Astrocyte of the cerebellum (primary cell): ENCODE data around the gene CEP83.
"Not testable (repeated sequence)": the region's sequence is repeated elsewhere in the genome, so short reads cannot be mapped to it uniquely, and the experiment has no call there.

ENCODE experiments used
- DNase-seq: peaks from one replicate; pipeline ENCODE4 v3.0.0-alpha.2; 2011; ENCODE audit warnings: low read depth
- H3K4me3 ChIP-seq: 2 replicates; pipeline ENCODE4 v1.5.1; 2011; ENCODE audit warnings: mild to moderate bottlenecking, low read depth, low read length, moderate library complexity
- CTCF ChIP-seq: IDR thresholded peaks from 2 replicates; pipeline ENCODE4 v1.5.1; 2012; ENCODE audit warnings: low read length, low read depth, moderate library complexity, mild to moderate bottlenecking; ENCODE audit errors: missing control alignments
- in situ Hi-C: cut with HindIII; loops from 2 replicates; pipeline ENCODE4 v1.10.0; 2017; ENCODE audit warnings: low sequenced_read_pairs

The CEP83 gene

GRCh38 chr12:94322346-94322745 lies 137.3 kb downstream of the CEP83 start:
- TF ChIP-seq CTCF: no peak
- DNase-seq: no peak
- H3K4me3 ChIP-seq: no peak overlapping the region
- in situ Hi-C loops: no loop called here

DNA sequence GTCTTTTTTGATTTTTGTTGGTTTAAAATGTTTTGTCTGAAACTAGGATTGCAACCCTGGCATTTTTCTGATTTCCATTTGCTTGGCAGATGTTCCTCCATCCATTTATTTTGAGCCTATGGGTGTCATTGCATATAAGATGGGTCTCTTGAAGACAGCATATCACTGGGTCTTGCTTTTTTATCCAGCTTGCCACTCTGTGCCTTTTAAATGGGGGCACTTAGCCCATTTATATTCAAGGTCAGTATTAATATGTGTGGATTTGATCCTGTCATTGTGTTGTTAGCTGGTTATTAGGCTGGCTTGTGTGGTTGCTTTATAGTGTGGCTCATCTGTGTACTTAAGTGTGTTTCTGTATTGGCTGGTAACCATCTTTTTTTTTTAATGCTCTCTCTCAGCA lies 139.6 kb downstream of the CEP83 start:
- no peak for DNase-seq
- in situ Hi-C loops: no loop called here
- no peak for TF ChIP-seq CTCF
- H3K4me3 ChIP-seq: no peak overlapping the region

GRCh38 chr12:94318181-94318580 lies 141.5 kb downstream of the CEP83 start:
- H3K4me3 ChIP-seq: no peak overlapping the region
- no peak for TF ChIP-seq CTCF
- in situ Hi-C loops: no loop called here
- no peak for DNase-seq

DNA sequence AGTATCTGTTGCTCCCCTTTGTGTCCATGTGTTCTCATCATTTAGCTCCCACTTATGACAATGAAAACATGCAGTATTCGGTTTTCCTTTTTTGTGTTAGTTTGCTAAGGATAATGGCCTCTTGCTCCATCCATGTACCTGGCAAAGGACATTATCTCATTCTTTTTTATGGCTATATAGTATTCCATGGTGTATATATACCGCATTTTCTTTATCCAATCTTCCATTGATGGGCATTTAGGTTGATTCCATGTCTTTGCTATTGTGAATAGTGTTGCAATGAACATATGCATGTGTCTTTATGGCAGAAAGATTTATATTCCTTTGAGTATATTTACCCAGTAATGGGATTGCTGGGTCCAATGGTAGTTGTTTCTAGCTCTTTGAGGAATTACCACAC lies 143.1 kb downstream of the CEP83 start:
- DNase-seq, in situ Hi-C loops, H3K4me3 ChIP-seq: not testable (repeated sequence)

DNA sequence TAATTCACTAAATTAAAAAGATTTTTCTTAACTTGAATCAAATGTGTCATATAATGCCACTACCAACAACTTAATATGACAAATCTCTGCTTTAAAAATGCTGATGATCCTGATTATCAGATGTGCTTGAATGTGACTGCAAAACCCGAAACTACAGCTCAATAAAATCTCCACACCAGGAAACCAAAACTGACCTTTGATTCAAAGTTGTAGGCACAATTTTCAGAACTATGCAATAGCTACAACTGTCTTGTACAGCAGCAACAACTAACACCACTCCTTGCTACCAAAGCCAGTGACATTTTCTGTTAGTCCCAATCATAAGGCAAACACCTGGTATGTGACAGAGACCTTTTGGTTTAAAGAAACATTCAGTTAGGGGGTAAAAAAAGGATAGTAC lies 147.3 kb downstream of the CEP83 start:
- in situ Hi-C loops: no loop called here
- no peak for DNase-seq
- no peak overlapping the region for H3K4me3 ChIP-seq
- TF ChIP-seq CTCF: no peak

DNA sequence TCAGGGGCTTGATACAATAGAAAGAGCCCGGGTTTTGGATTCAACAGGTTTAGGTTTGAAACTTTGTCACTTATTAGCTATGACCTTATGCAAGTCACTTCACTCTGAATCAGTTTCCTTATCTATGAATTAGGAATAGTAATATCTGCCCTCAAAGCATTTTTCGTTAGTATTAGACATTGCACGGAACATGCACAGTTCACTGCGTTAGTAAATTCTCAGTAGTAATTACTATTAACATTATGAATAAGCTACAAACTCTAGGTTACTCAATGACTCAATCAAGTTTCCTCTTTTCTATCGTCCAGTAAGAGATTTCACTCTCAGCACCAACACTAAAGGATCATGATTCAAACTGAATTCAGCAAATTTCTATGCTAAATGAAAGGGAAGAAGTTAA lies 150.3 kb downstream of the CEP83 start:
- no peak for TF ChIP-seq CTCF
- no peak overlapping the region for H3K4me3 ChIP-seq
- in situ Hi-C loops: no loop called here
- DNase-seq: no peak

DNA sequence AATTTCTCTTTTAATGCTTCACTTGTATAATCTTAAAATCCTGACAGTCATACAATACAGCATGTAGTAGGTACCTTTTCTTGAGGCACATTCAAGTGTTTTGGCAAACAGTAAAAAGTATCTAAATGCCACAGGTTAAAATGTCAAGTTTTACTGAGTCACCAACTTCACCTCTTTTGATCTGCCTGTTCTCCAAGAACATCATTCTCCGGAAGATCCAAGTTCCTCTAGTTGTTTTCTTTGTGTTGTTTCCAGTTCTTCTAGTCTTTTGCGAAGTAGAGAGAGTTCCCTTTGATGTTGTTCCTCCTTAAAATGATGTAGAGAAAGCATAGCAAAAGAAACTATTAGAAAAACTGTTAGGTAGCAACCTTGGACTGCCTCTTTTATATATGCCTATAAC lies 151.1 kb downstream of the CEP83 start:
- TF ChIP-seq CTCF: no peak
- peak; percentile 12 for DNase-seq
- in situ Hi-C loops: no loop called here
- H3K4me3 ChIP-seq: no peak overlapping the region
